ENCODE results near the gene KLK2. TPM values are rescaled to one million over a fixed set of nuclear protein-coding genes. Genes with fewer than 3 reads are reported as not detected.

KLK2 gene
- total RNA-seq, 1 donor from 2014 or later, result not detected

DNA sequence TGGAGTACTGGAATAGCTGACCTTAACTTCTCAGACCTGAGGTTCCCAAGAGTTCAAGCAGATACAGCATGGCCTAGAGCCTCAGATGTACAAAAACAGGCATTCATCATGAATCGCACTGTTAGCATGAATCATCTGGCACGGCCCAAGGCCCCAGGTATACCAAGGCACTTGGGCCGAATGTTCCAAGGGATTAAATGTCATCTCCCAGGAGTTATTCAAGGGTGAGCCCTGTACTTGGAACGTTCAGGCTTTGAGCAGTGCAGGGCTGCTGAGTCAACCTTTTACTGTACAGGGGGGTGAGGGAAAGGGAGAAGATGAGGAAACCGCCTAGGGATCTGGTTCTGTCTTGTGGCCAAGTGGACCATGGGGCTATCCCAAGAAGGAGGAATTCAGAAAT lies 12.2 kb upstream of the KLK2 start:
- DNase-seq (ENCODE audit: extremely low spot score, unreplicated experiment), result no peak
- H3K36me3 Mint-ChIP-seq, result no peaks in the 10 kb centered on the region
- H3K4me1 Mint-ChIP-seq (ENCODE audit: unreplicated experiment), result peaks cover 7% of the 10 kb centered on the region
- no peaks in the 10 kb centered on the region for H3K9me3 Mint-ChIP-seq
- peaks cover 66% of the 10 kb centered on the region for H3K27me3 Mint-ChIP-seq
- TF ChIP-seq, protein P1, sequence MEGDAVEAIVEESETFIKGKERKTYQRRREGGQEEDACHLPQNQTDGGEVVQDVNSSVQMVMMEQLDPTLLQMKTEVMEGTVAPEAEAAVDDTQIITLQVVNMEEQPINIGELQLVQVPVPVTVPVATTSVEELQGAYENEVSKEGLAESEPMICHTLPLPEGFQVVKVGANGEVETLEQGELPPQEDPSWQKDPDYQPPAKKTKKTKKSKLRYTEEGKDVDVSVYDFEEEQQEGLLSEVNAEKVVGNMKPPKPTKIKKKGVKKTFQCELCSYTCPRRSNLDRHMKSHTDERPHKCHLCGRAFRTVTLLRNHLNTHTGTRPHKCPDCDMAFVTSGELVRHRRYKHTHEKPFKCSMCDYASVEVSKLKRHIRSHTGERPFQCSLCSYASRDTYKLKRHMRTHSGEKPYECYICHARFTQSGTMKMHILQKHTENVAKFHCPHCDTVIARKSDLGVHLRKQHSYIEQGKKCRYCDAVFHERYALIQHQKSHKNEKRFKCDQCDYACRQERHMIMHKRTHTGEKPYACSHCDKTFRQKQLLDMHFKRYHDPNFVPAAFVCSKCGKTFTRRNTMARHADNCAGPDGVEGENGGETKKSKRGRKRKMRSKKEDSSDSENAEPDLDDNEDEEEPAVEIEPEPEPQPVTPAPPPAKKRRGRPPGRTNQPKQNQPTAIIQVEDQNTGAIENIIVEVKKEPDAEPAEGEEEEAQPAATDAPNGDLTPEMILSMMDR (conservative IDR thresholded peaks at IDR 0.05), result no peak
- no peak overlapping the region for H3K4me3 Mint-ChIP-seq
- H3K27ac Mint-ChIP-seq, result no peak overlapping the region

DNA sequence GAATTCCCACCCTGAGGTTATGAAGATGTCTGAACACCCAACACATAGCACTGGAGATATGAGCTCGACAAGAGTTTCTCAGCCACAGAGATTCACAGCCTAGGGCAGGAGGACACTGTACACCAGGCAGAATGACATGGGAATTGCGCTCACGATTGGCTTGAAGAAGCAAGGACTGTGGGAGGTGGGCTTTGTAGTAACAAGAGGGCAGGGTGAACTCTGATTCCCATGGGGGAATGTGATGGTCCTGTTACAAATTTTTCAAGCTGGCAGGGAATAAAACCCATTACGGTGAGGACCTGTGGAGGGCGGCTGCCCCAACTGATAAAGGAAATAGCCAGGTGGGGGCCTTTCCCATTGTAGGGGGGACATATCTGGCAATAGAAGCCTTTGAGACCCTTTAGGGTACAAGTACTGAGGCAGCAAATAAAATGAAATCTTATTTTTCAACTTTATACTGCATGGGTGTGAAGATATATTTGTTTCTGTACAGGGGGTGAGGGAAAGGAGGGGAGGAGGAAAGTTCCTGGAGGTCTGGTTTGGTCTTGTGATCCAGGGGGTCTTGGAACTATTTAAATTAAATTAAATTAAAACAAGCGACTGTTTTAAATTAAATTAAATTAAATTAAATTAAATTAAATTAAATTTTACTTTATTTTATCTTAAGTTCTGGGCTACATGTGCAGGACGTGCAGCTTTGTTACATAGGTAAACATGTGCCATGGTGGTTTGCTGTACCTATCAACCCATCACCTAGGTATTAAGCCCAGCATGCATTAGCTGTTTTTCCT lies 11.5 kb upstream of the KLK2 start:
- no peaks in the 10 kb centered on the region for H3K36me3 Mint-ChIP-seq
- H3K4me1 Mint-ChIP-seq (ENCODE audit: unreplicated experiment), result peaks cover 7% of the 10 kb centered on the region
- H3K27me3 Mint-ChIP-seq, result peaks cover 66% of the 10 kb centered on the region
- TF ChIP-seq, protein P1 (conservative IDR thresholded peaks at IDR 0.05), result no peak
- no peak for DNase-seq (ENCODE audit: extremely low spot score, unreplicated experiment)
- no peak overlapping the region for H3K4me3 Mint-ChIP-seq
- no peak overlapping the region for H3K27ac Mint-ChIP-seq
- no peaks in the 10 kb centered on the region for H3K9me3 Mint-ChIP-seq

DNA sequence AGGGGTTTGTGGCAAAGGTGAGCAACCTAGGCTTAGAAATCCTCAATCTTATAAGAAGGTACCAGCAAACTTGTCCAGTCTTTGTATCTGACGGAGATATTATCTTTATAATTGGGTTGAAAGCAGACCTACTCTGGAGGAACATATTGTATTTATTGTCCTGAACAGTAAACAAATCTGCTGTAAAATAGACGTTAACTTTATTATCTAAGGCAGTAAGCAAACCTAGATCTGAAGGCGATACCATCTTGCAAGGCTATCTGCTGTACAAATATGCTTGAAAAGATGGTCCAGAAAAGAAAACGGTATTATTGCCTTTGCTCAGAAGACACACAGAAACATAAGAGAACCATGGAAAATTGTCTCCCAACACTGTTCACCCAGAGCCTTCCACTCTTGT lies 3.8 kb upstream of the KLK2 start:
- no peaks in the 10 kb centered on the region for H3K36me3 Mint-ChIP-seq
- no peak for DNase-seq (ENCODE audit: extremely low spot score, unreplicated experiment)
- H3K4me1 Mint-ChIP-seq (ENCODE audit: unreplicated experiment), result no peaks in the 10 kb centered on the region
- TF ChIP-seq, protein P1 (conservative IDR thresholded peaks at IDR 0.05), result no peak
- peaks cover 71% of the 10 kb centered on the region for H3K27me3 Mint-ChIP-seq
- H3K9me3 Mint-ChIP-seq, result no peaks in the 10 kb centered on the region
- no peak overlapping the region for H3K27ac Mint-ChIP-seq
- no peak overlapping the region for H3K4me3 Mint-ChIP-seq

DNA sequence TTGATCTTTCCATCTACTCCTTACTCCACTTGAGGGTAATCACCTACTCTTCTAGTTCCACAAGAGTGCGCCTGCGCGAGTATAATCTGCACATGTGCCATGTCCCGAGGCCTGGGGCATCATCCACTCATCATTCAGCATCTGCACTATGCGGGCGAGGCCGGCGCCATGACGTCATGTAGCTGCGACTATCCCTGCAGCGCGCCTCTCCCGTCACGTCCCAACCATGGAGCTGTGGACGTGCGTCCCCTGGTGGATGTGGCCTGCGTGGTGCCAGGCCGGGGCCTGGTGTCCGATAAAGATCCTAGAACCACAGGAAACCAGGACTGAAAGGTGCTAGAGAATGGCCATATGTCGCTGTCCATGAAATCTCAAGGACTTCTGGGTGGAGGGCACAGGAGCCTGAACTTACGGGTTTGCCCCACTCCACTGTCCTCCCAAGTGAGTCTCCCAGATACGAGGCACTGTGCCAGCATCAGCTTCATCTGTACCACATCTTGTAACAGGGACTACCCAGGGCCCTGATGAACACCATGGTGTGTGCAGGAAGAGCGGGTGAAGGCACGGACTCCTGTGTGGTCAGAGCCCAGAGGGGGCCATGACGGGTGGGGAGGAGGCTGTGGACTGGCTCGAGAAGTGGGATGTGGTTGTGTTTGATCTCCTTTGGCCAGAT lies 2.7 kb upstream of the KLK2 start:
- Mint-ChIP-seq H3K27me3 (peaks cover 65% of the 10 kb centered on the region), H3K4me1 (ENCODE audit: unreplicated experiment) (no peaks in the 10 kb centered on the region), H3K36me3 (no peaks in the 10 kb centered on the region), H3K9me3 (no peaks in the 10 kb centered on the region), H3K4me3 (no peak overlapping the region), H3K27ac (no peak overlapping the region)
- DNase-seq (ENCODE audit: extremely low spot score, unreplicated experiment), result no peak
- TF ChIP-seq, protein P1 (conservative IDR thresholded peaks at IDR 0.05), result no peak

DNA sequence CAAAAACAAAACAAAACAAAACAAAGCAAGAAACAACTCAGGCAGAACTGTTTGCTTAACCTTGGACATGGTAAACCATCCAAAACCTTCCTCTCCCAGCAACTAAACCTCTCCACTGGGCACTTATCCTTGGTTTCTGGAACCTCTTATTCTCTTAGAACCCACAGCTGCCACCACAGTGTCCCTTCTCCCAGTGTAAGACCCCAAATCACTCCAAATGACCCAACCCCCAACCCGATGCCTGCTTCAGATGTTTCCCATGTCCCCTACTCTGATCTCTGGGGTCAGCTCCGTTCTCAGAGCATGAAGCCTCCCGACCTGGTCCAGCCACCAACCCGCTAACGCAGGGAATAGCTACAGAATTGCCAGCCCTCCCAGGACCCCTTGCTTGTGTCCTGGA lies 972 bp downstream of the KLK2 start:
- Mint-ChIP-seq H3K4me1 (ENCODE audit: unreplicated experiment) (no peaks in the 10 kb centered on the region), H3K27ac (no peak overlapping the region), H3K9me3 (no peaks in the 10 kb centered on the region), H3K36me3 (no peaks in the 10 kb centered on the region), H3K27me3 (peaks cover 39% of the 10 kb centered on the region), H3K4me3 (no peak overlapping the region)
- TF ChIP-seq, protein P1 (conservative IDR thresholded peaks at IDR 0.05), result no peak
- DNase-seq (ENCODE audit: extremely low spot score, unreplicated experiment), result no peak
